ENCODE data around the gene ATG12. TPM values are rescaled to one million over a fixed set of nuclear protein-coding genes. Genes with fewer than 3 reads are reported as not detected.

ATG12 gene
- total and polyA plus RNA-seq, 2 of the 13 experiments (the other 11 are each of a cell fraction or from before 2014, with no cell fraction given): 46.4 to 58.1 TPM

- no peak for TF ChIP-seq E2F2 (CRISPR knock-in tag; IDR thresholded peaks at IDR 0.05; ENCODE audit: borderline replicate concordance)
- no peak for TF ChIP-seq ZNF678 (CRISPR knock-in tag; IDR thresholded peaks at IDR 0.05)
- TF ChIP-seq ZNF251 (CRISPR knock-in tag; IDR thresholded peaks at IDR 0.05): peak; percentile 86; the same call in 1 of the 2 replicates
- no peak for TF ChIP-seq ZNF549 (CRISPR knock-in tag; IDR thresholded peaks at IDR 0.05)
- TF ChIP-seq MED1 (CRISPR knock-in tag; IDR thresholded peaks at IDR 0.05): peak; percentile 81
- no peak for TF ChIP-seq AGO2 (optimal IDR thresholded peaks at IDR 0.05; ENCODE audit: low read depth, low read length)
- TF ChIP-seq DZIP1 (CRISPR knock-in tag; IDR thresholded peaks at IDR 0.05): no peak
- TF ChIP-seq KIAA2018 (CRISPR knock-in tag; IDR thresholded peaks at IDR 0.05; ENCODE audit: borderline replicate concordance): no peak
- peak; percentile 71; the same call in 1 of the 2 replicates for TF ChIP-seq ZNF589 (CRISPR knock-in tag; conservative IDR thresholded peaks at IDR 0.05)
- TF ChIP-seq ZNF878 (CRISPR knock-in tag; IDR thresholded peaks at IDR 0.05): peak; percentile 74; the same call in 1 of the 2 replicates
- peak; percentile 96 for TF ChIP-seq ELF3 (CRISPR knock-in tag; IDR thresholded peaks at IDR 0.05)
- no peak for TF ChIP-seq ZNF34 (CRISPR knock-in tag; IDR thresholded peaks at IDR 0.05; ENCODE audit: borderline replicate concordance)
- no peak for TF ChIP-seq MLLT10 (CRISPR knock-in tag; IDR thresholded peaks at IDR 0.05)
- peak; percentile 86; the same call in 1 of the 2 replicates for TF ChIP-seq ZNF253 (CRISPR knock-in tag; IDR thresholded peaks at IDR 0.05; ENCODE audit: borderline replicate concordance)
- no peak for TF ChIP-seq ZUFSP (CRISPR knock-in tag; IDR thresholded peaks at IDR 0.05; ENCODE audit: borderline replicate concordance)
Measured at GRCh38 chr5:115841382-115842088, at the start of gene ATG12, which contains the start of gene AP3S1 (continued).

Measured in HepG2 (cell line).